ENCODE measurements around the gene CDKAL1.

- TF ChIP-seq CTCF (IDR thresholded peaks at IDR 0.05) = no peak
- no peak for TF ChIP-seq POLR2AphosphoS5 (IDR thresholded peaks at IDR 0.05)
Observed at GRCh38 chr6:20706238-20706938, 172.1 kb downstream of the CDKAL1 start.

Measured in esophagus muscularis mucosa (tissue), 3 donors.